Body of pancreas (tissue), 4 donors: ENCODE data around the gene SLC25A36. TPM values are rescaled to one million over a fixed set of nuclear protein-coding genes. Genes with fewer than 3 reads are reported as not detected.
A peak's percentile ranks its signal among the peaks of the same experiment; 100 is the strongest.

Experiments
- ATAC-seq: fragments of 150-250 bp; one replicate; pipeline ENCODE4 v1.9.1; 2016
- DNase-seq, 4 donors: peaks; one replicate each; pipeline ENCODE4 v3.0.0-alpha.2; 2019
- H3K27ac ChIP-seq, 4 donors: fragments of 200-600 bp; sonication (generic); 1 replicate in 3 of 4; 2 replicates in 1 of 4; pipeline versions ENCODE4 v1.5.1 to v1.6.1; 2016 to 2019; ENCODE audit warnings: mild to moderate bottlenecking in 1 of 4, mixed read lengths in 1 of 4, moderate library complexity in 1 of 4
- H3K27me3 ChIP-seq, 2 donors: fragments of 200-600 bp; sonication (generic); one replicate each; pipeline ENCODE4 v1.6.0; 2016; ENCODE audit warnings: mild to moderate bottlenecking in 1 of 2
- H3K36me3 ChIP-seq, 2 donors: fragments of 200-600 bp; sonication (generic); replicated peaks in 1 of 2; 2 replicates each; pipeline ENCODE4 v1.5.1; 2016; ENCODE audit warnings: low read depth in 2 of 2; ENCODE audit not compliant: insufficient read depth in 1 of 2
- H3K4me1 ChIP-seq: fragments of 200-600 bp; sonication (generic); one replicate; pipeline ENCODE4 v1.6.0; 2016
- H3K4me3 ChIP-seq, 2 donors: fragments of 200-600 bp; sonication (generic); 1 replicate in 1 of 2; 2 replicates in 1 of 2; pipeline ENCODE4 v1.5.1; 2016 to 2019
- H3K9me3 ChIP-seq, 3 donors: fragments of 200-600 bp; sonication (generic); 1 replicate in 2 of 3; 2 replicates in 1 of 3; pipeline ENCODE4 v1.5.1; 2016
- POLR2A ChIP-seq, 3 donors: fragments of 450-650 bp; IDR thresholded peaks; one replicate each; pipeline ENCODE4 v1.6.1; 2016; ENCODE audit warnings: antibody characterized with exemption in 3 of 3, mild to moderate bottlenecking in 2 of 3
- WGBS, 2 donors: methylation state at CpG; one replicate each; pipeline ENCODE4 v1.1.5; 2017; 5-methylcytosine and 5-hydroxymethylcytosine counted together
- intact Hi-C: fragments of 100-400 bp; cut with DNase I; formaldehyde crosslinking; loops from one replicate; pipeline ENCODE4 v1.15.1; 2023
- total RNA-seq, 2 donors: library from RNA; depleted of rRNA; stranded (reverse); fragments of >200 nt; gene quantifications; one replicate each; pipeline ENCODE4 v1.1.0, GENCODE V29; 2016
- TF ChIP-seq, protein P1 (sequence below), 7 experiments: fragments of 450-650 bp in 4 of 7; fragments of 200-600 bp in 3 of 7; sonication (generic) in 3 of 7; IDR thresholded peaks; one replicate each; pipeline ENCODE4 v1.5.1; 2016 to 2019; ENCODE audit warnings: antibody characterized with exemption in 7 of 7

SLC25A36 gene
- total RNA-seq, 2 donors from 2014 or later: 84.0 to 111 TPM

DNA sequence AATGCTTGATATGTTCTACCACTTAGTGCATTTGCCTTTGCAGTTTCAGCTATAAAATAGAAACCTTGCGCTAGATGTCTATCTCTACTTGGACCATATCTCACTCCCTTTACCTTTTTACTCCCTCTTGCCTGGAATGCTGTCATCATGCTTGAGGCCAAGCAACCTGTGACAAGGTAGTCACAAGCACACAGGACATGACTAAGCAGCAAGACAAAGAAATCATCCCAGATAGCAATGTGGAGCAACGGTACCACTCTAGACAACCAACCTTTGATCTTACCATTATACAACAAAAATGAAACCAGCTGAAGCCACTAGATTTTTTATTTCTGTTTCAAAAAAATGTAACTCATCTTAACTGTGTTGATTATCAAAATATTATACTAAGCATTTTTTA, 59.0 kb downstream of the SLC25A36 start:
- DNase-seq (no peak), ATAC-seq (no peak)
- Histone ChIP-seq H3K4me3 (no peak overlapping the region), H3K9me3 (no peaks in the 10 kb centered on the region), H3K4me1 (no peaks in the 10 kb centered on the region), H3K36me3 (no peaks in the 10 kb centered on the region), H3K27ac (no peak overlapping the region), H3K27me3 (no peaks in the 10 kb centered on the region)
- WGBS, 2 donors: 77 to 84% methylated on average over 2 of the region's 2 CpGs
- TF ChIP-seq, protein P1, sequence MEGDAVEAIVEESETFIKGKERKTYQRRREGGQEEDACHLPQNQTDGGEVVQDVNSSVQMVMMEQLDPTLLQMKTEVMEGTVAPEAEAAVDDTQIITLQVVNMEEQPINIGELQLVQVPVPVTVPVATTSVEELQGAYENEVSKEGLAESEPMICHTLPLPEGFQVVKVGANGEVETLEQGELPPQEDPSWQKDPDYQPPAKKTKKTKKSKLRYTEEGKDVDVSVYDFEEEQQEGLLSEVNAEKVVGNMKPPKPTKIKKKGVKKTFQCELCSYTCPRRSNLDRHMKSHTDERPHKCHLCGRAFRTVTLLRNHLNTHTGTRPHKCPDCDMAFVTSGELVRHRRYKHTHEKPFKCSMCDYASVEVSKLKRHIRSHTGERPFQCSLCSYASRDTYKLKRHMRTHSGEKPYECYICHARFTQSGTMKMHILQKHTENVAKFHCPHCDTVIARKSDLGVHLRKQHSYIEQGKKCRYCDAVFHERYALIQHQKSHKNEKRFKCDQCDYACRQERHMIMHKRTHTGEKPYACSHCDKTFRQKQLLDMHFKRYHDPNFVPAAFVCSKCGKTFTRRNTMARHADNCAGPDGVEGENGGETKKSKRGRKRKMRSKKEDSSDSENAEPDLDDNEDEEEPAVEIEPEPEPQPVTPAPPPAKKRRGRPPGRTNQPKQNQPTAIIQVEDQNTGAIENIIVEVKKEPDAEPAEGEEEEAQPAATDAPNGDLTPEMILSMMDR (IDR thresholded peaks at IDR 0.05): no peak
- no peak for TF ChIP-seq POLR2A (IDR thresholded peaks at IDR 0.05)
- intact Hi-C loops: loop anchor here (5.0 kb wide), 1 partner anchor 192 kb away; no protein-coding TSS in a partner anchor

DNA sequence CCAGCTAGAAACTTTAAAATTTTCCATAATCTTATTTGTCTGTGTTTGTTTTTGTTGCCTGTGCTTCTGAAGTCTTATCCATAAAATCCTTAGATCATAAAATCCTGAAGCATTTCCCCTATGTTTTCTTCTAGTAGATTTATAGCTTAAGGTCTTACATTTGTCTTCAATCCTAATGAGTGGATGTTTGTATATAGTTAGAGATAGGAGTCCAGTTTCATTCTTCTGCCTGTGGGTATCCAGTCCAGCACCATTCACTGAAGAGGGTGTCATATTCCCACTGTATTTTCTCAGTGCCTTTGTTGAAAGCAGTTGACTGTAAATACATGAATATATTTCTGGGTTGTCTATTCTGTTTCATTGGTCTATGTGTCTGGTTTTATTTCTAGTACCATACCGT, 64.7 kb downstream of the SLC25A36 start:
- intact Hi-C loops: no loop called here
- H3K36me3 ChIP-seq: no peaks in the 10 kb centered on the region
- no peaks in the 10 kb centered on the region for H3K27me3 ChIP-seq
- no peak overlapping the region for H3K4me3 ChIP-seq
- 93 to 96% methylated on average over 1 of the region's 1 CpG for WGBS, 2 donors
- H3K4me1 ChIP-seq: no peaks in the 10 kb centered on the region
- H3K9me3 ChIP-seq: no peaks in the 10 kb centered on the region
- ATAC-seq (no peak), DNase-seq (no peak)
- TF ChIP-seq, protein P1 (IDR thresholded peaks at IDR 0.05): no peak
- no peak for TF ChIP-seq POLR2A (IDR thresholded peaks at IDR 0.05)
- no peak overlapping the region for H3K27ac ChIP-seq

DNA sequence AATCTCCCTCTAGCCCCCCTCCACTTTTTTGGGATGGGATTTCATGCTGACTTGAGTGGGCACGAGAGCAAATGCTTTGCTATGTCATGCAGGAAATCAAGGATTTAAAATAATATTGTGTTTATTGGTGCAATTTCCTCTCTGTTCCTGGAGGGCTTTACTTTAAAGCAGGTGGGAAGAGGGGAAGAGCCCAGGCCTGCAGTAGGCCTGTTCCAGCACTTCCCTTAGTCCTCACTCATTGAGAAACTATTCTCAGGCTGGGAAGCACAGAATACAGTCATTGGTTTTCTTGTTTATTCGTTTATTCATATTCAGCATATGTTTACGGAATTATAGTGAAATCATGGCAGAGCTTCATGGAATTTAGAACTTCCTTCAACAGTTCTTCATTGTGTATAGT, 67.9 kb downstream of the SLC25A36 start:
- H3K27ac ChIP-seq: no peak overlapping the region
- intact Hi-C loops: no loop called here
- H3K4me1 ChIP-seq: no peaks in the 10 kb centered on the region
- no peaks in the 10 kb centered on the region for H3K36me3 ChIP-seq
- DNase-seq (no peak), ATAC-seq (no peak)
- no peaks in the 10 kb centered on the region for H3K9me3 ChIP-seq
- WGBS, 2 donors: 65 to 79% methylated on average over 3 of the region's 3 CpGs
- no peak overlapping the region for H3K4me3 ChIP-seq
- TF ChIP-seq, protein P1 (IDR thresholded peaks at IDR 0.05): no peak
- no peak for TF ChIP-seq POLR2A (IDR thresholded peaks at IDR 0.05)
- H3K27me3 ChIP-seq: no peaks in the 10 kb centered on the region

DNA sequence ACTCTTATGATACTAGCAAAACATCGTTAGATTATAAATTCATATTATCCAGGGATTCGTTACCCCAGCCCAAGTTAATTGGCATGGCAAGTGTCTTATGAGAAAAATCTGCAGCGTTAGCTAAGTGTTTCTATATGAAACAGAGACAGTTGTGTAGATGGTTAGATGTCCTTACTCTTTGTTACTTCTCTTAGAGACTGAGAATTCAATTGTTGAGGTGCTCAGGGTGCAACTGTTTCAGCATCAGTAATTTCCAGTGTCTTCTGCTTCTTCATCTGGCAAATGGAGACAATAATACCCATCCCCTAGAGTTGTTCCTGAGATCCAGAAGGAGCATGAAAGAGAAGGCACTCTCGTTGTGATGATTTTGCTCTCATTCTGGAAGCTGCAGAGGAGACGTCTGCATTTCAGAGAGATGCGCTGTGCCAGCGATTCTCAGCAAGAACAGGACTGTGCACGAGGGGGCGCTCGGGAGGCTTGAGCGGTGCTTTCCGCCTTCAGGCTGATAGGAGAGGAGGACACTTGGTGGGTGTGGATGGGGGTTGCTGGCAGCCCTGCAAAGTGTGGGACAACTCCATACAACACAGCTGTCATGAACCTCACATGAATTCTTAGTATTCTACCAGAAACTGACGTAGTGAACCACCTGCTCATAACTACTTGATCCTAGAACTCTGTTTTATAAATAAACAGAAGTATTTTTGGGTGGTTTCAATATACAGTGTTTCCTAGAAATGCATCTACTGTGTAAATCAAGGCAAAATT, 69.8 kb downstream of the SLC25A36 start:
- 17 to 23% methylated on average over 9 to 13 of the region's 13 CpGs for WGBS, 2 donors

More for the DNA sequence above, 69.8 kb downstream of the SLC25A36 start:
- Histone ChIP-seq H3K9me3 (no peaks in the 10 kb centered on the region), H3K4me3 (no peak overlapping the region), H3K36me3 (no peaks in the 10 kb centered on the region), H3K27me3 (no peaks in the 10 kb centered on the region), H3K4me1 (no peaks in the 10 kb centered on the region), H3K27ac (no peak overlapping the region)
- DNase-seq: peak; percentile 80 to 87 (median 83)
- no peak for TF ChIP-seq POLR2A (IDR thresholded peaks at IDR 0.05)
- TF ChIP-seq, protein P1 (IDR thresholded peaks at IDR 0.05): peak; percentile 65 to 85 (median 75)
- intact Hi-C loops: loop anchor here (5.0 kb wide), 1 partner anchor 176 kb away; no protein-coding TSS in a partner anchor
- ATAC-seq: peak; percentile 74
